ENCODE data around the gene PLCL2.

GRCh38 chr3:17055374-17056276 is 170.9 kb downstream of the PLCL2 start:
- no peak for TF ChIP-seq POLR2A (IDR thresholded peaks at IDR 0.05)
- no peak for TF ChIP-seq CTCF (IDR thresholded peaks at IDR 0.05)

All from ovary (tissue), 3 donors.